PFSK-1 (cell line): ENCODE measurements around the gene TMEM238L.

Experiments used
- POLR2AphosphoS5 ChIP-seq: IDR thresholded peaks from 2 replicates; pipeline ENCODE4 v1.6.1; 2012; ENCODE audit warnings: low read depth, mild to moderate bottlenecking, control low read depth, low read length, moderate library complexity
- SIN3A ChIP-seq: IDR thresholded peaks from 2 replicates; pipeline ENCODE4 v1.6.1; 2012; ENCODE audit warnings: mild to moderate bottlenecking, low read length, moderate library complexity, borderline replicate concordance; ENCODE audit not compliant: insufficient read depth
- TAF1 ChIP-seq: IDR thresholded peaks from 2 replicates; pipeline ENCODE4 v1.6.1; 2012; ENCODE audit warnings: low read length, control low read depth, borderline replicate concordance; ENCODE audit not compliant: insufficient read depth
- TF ChIP-seq, protein P1 (sequence below), 2 experiments: IDR thresholded peaks; 2 replicates each; pipeline versions ENCODE4 v1.6.1 to v1.8.0; 2011 to 2012; ENCODE audit warnings: low read depth in 2 of 2, low read length in 2 of 2, control low read depth in 1 of 2, inconsistent platforms in 1 of 2, mild to moderate bottlenecking in 1 of 2, moderate library complexity in 1 of 2; ENCODE audit not compliant: insufficient read depth in 1 of 2

- TF ChIP-seq POLR2AphosphoS5, result no peak
- TF ChIP-seq, protein P1, sequence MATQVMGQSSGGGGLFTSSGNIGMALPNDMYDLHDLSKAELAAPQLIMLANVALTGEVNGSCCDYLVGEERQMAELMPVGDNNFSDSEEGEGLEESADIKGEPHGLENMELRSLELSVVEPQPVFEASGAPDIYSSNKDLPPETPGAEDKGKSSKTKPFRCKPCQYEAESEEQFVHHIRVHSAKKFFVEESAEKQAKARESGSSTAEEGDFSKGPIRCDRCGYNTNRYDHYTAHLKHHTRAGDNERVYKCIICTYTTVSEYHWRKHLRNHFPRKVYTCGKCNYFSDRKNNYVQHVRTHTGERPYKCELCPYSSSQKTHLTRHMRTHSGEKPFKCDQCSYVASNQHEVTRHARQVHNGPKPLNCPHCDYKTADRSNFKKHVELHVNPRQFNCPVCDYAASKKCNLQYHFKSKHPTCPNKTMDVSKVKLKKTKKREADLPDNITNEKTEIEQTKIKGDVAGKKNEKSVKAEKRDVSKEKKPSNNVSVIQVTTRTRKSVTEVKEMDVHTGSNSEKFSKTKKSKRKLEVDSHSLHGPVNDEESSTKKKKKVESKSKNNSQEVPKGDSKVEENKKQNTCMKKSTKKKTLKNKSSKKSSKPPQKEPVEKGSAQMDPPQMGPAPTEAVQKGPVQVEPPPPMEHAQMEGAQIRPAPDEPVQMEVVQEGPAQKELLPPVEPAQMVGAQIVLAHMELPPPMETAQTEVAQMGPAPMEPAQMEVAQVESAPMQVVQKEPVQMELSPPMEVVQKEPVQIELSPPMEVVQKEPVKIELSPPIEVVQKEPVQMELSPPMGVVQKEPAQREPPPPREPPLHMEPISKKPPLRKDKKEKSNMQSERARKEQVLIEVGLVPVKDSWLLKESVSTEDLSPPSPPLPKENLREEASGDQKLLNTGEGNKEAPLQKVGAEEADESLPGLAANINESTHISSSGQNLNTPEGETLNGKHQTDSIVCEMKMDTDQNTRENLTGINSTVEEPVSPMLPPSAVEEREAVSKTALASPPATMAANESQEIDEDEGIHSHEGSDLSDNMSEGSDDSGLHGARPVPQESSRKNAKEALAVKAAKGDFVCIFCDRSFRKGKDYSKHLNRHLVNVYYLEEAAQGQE (IDR thresholded peaks at IDR 0.05; ENCODE audit: insufficient read depth in 1 of 2, low read depth in 2 of 2, low read length in 2 of 2), result no peak
- no peak for TF ChIP-seq TAF1
- no peak for TF ChIP-seq SIN3A
These were observed 17.2 kb upstream of the TMEM238L start for GRCh38 chr17:10821054-10821453.
